ENCODE results near the gene IGSF3. TPM values are rescaled to one million over a fixed set of nuclear protein-coding genes. Genes with fewer than 3 reads are reported as not detected.
A peak's percentile ranks its signal among the peaks of the same experiment; 100 is the strongest.

Gene IGSF3
- total RNA-seq = 1 to 10 TPM; 2.1 to 10.0 TPM

- peaks cover 15% of the 10 kb centered on the region for H3K27me3 Mint-ChIP-seq
- H3K36me3 Mint-ChIP-seq (ENCODE audit: low read depth) = no peaks in the 10 kb centered on the region
- peak within 1 kb of the TSS; percentile 72 for H3K4me3 Mint-ChIP-seq
- no peaks in the 10 kb centered on the region for H3K9me3 Mint-ChIP-seq
- no peak within 1 kb of the TSS for H3K27ac Mint-ChIP-seq
- no peaks in the 10 kb centered on the region for H3K4me1 Mint-ChIP-seq
- ATAC-seq (replicated peaks) = peak; percentile 92
Measured at GRCh38 chr1:116667575-116668105, at the start of gene IGSF3. IGSF3 (minus strand) TSS chr1:116667733; CDS start chr1:116666326, 1,407 bp downstream.

- H3K9me3 Mint-ChIP-seq = no peaks in the 10 kb centered on the region
- no peak overlapping the region for H3K4me3 Mint-ChIP-seq
- ATAC-seq (replicated peaks) = no peak
- peaks cover 7% of the 10 kb centered on the region for H3K27me3 Mint-ChIP-seq
- no peaks in the 10 kb centered on the region for H3K36me3 Mint-ChIP-seq (ENCODE audit: low read depth)
- H3K4me1 Mint-ChIP-seq = peaks cover 5% of the 10 kb centered on the region
- no peak overlapping the region for H3K27ac Mint-ChIP-seq
Measured at GRCh38 chr1:116717318-116717717, 49.8 kb upstream of the IGSF3 start.

GRCh38 chr1:116716391-116716790 is 48.9 kb upstream of the IGSF3 start:
- Mint-ChIP-seq H3K4me3 (no peak overlapping the region), H3K36me3 (ENCODE audit: low read depth) (no peaks in the 10 kb centered on the region), H3K4me1 (peaks cover 9% of the 10 kb centered on the region), H3K27ac (no peak overlapping the region), H3K27me3 (peaks cover 7% of the 10 kb centered on the region), H3K9me3 (no peaks in the 10 kb centered on the region)
- no peak for ATAC-seq (replicated peaks)

- no peaks in the 10 kb centered on the region for H3K9me3 Mint-ChIP-seq
- no peaks in the 10 kb centered on the region for H3K36me3 Mint-ChIP-seq (ENCODE audit: low read depth)
Measured at GRCh38 chr1:116713474-116713873, 45.9 kb upstream of the IGSF3 start.

GRCh38 chr1:116712510-116712909 is 45.0 kb upstream of the IGSF3 start:
- peak overlapping the region; percentile 65 for H3K27ac Mint-ChIP-seq
- peak overlapping the region; percentile 1 for H3K4me3 Mint-ChIP-seq
- H3K4me1 Mint-ChIP-seq = peaks cover 9% of the 10 kb centered on the region
- peaks cover 20% of the 10 kb centered on the region for H3K27me3 Mint-ChIP-seq
- H3K36me3 Mint-ChIP-seq (ENCODE audit: low read depth) = no peaks in the 10 kb centered on the region
- H3K9me3 Mint-ChIP-seq = no peaks in the 10 kb centered on the region
- peak; percentile 63 for ATAC-seq (replicated peaks)

More at GRCh38 chr1:116713474-116713873, 45.9 kb upstream of the IGSF3 start:
- Mint-ChIP-seq H3K4me3 (no peak overlapping the region), H3K27me3 (peaks cover 12% of the 10 kb centered on the region), H3K4me1 (peaks cover 9% of the 10 kb centered on the region), H3K27ac (no peak overlapping the region)
- no peak for ATAC-seq (replicated peaks)

- peaks cover 20% of the 10 kb centered on the region for H3K27me3 Mint-ChIP-seq
- peak; percentile 84 for ATAC-seq (replicated peaks)
- no peaks in the 10 kb centered on the region for H3K9me3 Mint-ChIP-seq
- H3K27ac Mint-ChIP-seq = no peak overlapping the region
- peaks cover 9% of the 10 kb centered on the region for H3K4me1 Mint-ChIP-seq
- H3K36me3 Mint-ChIP-seq (ENCODE audit: low read depth) = no peaks in the 10 kb centered on the region
- no peak overlapping the region for H3K4me3 Mint-ChIP-seq
Measured at GRCh38 chr1:116711263-116711840, 43.8 kb upstream of the IGSF3 start.

GRCh38 chr1:116710420-116711262 is 43.1 kb upstream of the IGSF3 start:
- peaks cover 9% of the 10 kb centered on the region for H3K4me1 Mint-ChIP-seq
- no peak for ATAC-seq (replicated peaks)
- no peak overlapping the region for H3K4me3 Mint-ChIP-seq
- H3K36me3 Mint-ChIP-seq (ENCODE audit: low read depth) = no peaks in the 10 kb centered on the region
- no peaks in the 10 kb centered on the region for H3K9me3 Mint-ChIP-seq
- peaks cover 16% of the 10 kb centered on the region for H3K27me3 Mint-ChIP-seq
- H3K27ac Mint-ChIP-seq = no peak overlapping the region

- Mint-ChIP-seq H3K27me3 (peaks cover 12% of the 10 kb centered on the region), H3K4me1 (peaks cover 9% of the 10 kb centered on the region), H3K9me3 (no peaks in the 10 kb centered on the region), H3K27ac (no peak overlapping the region), H3K36me3 (ENCODE audit: low read depth) (no peaks in the 10 kb centered on the region), H3K4me3 (no peak overlapping the region)
- no peak for ATAC-seq (replicated peaks)
Measured at GRCh38 chr1:116709666-116710167, 42.2 kb upstream of the IGSF3 start.

- no peak for ATAC-seq (replicated peaks)
- Mint-ChIP-seq H3K36me3 (ENCODE audit: low read depth) (no peaks in the 10 kb centered on the region), H3K27ac (no peak overlapping the region), H3K9me3 (no peaks in the 10 kb centered on the region), H3K4me1 (peaks cover 9% of the 10 kb centered on the region), H3K4me3 (no peak overlapping the region), H3K27me3 (peaks cover 12% of the 10 kb centered on the region)
Measured at GRCh38 chr1:116708255-116708900, 40.8 kb upstream of the IGSF3 start.

- H3K27me3 Mint-ChIP-seq = peaks cover 12% of the 10 kb centered on the region
- no peak for ATAC-seq (replicated peaks)
- H3K4me1 Mint-ChIP-seq = no peaks in the 10 kb centered on the region
- no peaks in the 10 kb centered on the region for H3K36me3 Mint-ChIP-seq (ENCODE audit: low read depth)
- no peak overlapping the region for H3K4me3 Mint-ChIP-seq
- H3K9me3 Mint-ChIP-seq = no peaks in the 10 kb centered on the region
- no peak overlapping the region for H3K27ac Mint-ChIP-seq
Measured at GRCh38 chr1:116706841-116707240, 39.3 kb upstream of the IGSF3 start.

GRCh38 chr1:116706123-116706522 is 38.6 kb upstream of the IGSF3 start:
- Mint-ChIP-seq H3K4me1 (no peaks in the 10 kb centered on the region), H3K27ac (no peak overlapping the region), H3K27me3 (peaks cover 12% of the 10 kb centered on the region), H3K36me3 (ENCODE audit: low read depth) (no peaks in the 10 kb centered on the region), H3K4me3 (no peak overlapping the region), H3K9me3 (no peaks in the 10 kb centered on the region)
- ATAC-seq (replicated peaks) = no peak

GRCh38 chr1:116704278-116704677 is 36.7 kb upstream of the IGSF3 start:
- Mint-ChIP-seq H3K36me3 (ENCODE audit: low read depth) (no peaks in the 10 kb centered on the region), H3K27ac (no peak overlapping the region), H3K27me3 (peaks cover 8% of the 10 kb centered on the region), H3K9me3 (no peaks in the 10 kb centered on the region), H3K4me1 (no peaks in the 10 kb centered on the region), H3K4me3 (no peak overlapping the region)
- no peak for ATAC-seq (replicated peaks)

- H3K9me3 Mint-ChIP-seq = no peaks in the 10 kb centered on the region
- no peaks in the 10 kb centered on the region for H3K4me1 Mint-ChIP-seq
- no peak overlapping the region for H3K27ac Mint-ChIP-seq
- H3K4me3 Mint-ChIP-seq = no peak overlapping the region
- no peak for ATAC-seq (replicated peaks)
- no peaks in the 10 kb centered on the region for H3K36me3 Mint-ChIP-seq (ENCODE audit: low read depth)
- H3K27me3 Mint-ChIP-seq = no peaks in the 10 kb centered on the region
Measured at GRCh38 chr1:116699605-116700004, 32.1 kb upstream of the IGSF3 start.

GRCh38 chr1:116698244-116698595 is 30.7 kb upstream of the IGSF3 start:
- no peak overlapping the region for H3K27ac Mint-ChIP-seq
- H3K4me3 Mint-ChIP-seq = no peak overlapping the region
- H3K4me1 Mint-ChIP-seq = no peaks in the 10 kb centered on the region
- H3K27me3 Mint-ChIP-seq = no peaks in the 10 kb centered on the region
- H3K9me3 Mint-ChIP-seq = no peaks in the 10 kb centered on the region
- no peaks in the 10 kb centered on the region for H3K36me3 Mint-ChIP-seq (ENCODE audit: low read depth)
- ATAC-seq (replicated peaks) = no peak
